GM19035 (cell line): ENCODE data around the gene TMEM30B.
"Not testable (repeated sequence)": the region's sequence is repeated elsewhere in the genome, so short reads cannot be mapped to it uniquely, and the experiment has no call there.

ENCODE experiments used
- ATAC-seq: cut with Tn5 transposase; IDR thresholded peaks from one replicate; pipeline ENCODE4 v1.9.1; 2021; ENCODE audit not compliant: unreplicated experiment

TMEM30B gene, protein sequence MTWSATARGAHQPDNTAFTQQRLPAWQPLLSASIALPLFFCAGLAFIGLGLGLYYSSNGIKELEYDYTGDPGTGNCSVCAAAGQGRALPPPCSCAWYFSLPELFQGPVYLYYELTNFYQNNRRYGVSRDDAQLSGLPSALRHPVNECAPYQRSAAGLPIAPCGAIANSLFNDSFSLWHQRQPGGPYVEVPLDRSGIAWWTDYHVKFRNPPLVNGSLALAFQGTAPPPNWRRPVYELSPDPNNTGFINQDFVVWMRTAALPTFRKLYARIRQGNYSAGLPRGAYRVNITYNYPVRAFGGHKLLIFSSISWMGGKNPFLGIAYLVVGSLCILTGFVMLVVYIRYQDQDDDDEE

GRCh38 chr14:61281186-61281947 lies at the start of gene TMEM30B:
Gene TMEM30B, minus strand, starts transcription at chr14:61281338. Its CDS starts 191 bp downstream, at chr14:61281147.
- ATAC-seq, result no peak

- no peak for ATAC-seq
Observed at GRCh38 chr14:61330511-61330910, 49.4 kb upstream of the TMEM30B start.

DNA sequence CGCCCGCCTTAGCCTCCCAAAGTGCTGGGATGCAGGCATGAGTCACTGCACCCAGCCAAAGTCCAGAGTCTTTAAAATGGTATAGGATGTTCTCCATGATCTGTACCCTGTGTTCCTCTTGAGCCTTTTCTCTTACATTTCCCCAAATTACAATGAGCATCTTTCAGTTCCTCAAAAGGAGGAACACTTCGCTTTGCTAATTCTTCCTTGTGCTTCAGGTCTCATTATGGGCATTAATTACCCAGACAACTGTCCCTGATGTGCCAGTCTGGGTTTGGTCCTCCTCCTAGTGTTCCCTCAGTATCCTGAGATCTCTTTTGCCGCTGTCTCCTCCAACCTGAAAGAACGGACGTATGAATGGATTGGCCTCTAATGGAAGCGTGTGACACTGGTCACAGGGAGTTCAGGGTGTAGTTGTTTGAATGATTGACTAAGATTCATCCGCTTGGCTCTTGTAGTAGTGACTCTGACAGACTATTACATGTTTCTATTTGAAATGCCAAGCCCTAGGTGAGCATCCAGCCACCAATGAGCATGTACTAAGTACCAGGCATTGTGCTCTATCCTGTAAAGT lies 48.4 kb upstream of the TMEM30B start:
- no peak for ATAC-seq

GRCh38 chr14:61328626-61329262 lies 47.6 kb upstream of the TMEM30B start:
- no peak for ATAC-seq

DNA sequence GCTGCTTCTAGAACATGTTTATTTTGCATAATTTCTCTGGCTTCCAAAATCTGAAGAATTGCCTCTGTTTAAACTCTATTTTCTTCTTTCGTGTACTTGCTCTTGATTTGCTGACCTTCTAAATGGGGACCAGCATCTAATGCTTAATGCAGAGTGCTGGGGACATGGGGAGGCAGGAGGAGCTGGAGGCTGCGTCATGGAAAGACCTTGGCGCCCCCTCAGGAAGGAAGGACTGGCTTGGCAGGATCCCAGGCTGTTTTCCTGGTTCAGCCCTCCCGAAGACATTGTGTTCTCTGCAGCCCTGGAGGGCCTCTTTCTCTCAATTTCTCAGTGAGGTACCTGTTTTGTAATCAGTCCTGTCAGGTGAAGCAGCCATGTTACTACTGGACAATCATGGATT lies 45.7 kb upstream of the TMEM30B start:
- no peak for ATAC-seq

GRCh38 chr14:61326146-61326545 lies 45.0 kb upstream of the TMEM30B start:
- ATAC-seq, result no peak

GRCh38 chr14:61325166-61325565 lies 44.0 kb upstream of the TMEM30B start:
- no peak for ATAC-seq

DNA sequence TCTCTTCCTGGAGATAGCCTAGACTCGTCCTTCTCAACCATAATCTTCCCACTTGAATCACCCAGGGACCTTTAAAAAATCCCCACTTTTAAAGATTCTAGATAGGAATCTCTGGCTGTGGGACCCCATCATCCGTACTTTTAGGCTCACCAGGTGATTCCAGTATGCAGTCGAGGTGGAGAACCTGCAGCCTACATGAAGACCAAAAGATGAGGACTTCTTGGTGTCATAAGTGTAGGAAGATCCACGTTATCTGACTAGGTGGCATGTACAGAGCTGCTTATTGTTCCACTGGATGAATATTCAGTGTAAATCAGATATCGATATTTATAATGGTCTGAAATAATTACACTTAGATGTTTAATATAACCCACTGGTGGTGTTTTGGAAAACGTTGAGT lies 42.8 kb upstream of the TMEM30B start:
- ATAC-seq, result no peak

DNA sequence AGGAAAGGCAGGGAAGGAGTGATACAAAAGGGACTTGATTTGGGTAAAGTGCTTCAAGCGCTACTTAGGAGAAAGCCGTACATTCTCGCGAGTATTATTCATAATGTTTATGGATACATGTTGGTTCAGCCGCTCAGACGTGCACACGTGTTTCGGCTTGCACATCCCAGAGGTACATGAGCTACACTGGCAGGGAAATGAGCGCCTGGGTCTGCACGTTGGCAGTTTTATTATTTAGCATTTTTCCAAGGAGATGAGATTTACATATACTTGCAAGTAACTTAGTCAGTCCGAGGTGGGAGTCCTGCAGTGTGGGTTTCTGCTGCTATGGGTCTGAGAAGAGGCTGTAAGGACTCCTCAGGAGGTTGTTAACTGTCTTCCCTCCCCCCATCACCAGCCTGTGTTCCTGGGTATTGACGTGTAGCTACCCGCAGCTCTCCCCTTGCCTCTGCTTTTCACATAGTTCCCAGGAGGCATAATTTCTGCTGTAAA lies 41.7 kb upstream of the TMEM30B start:
- no peak for ATAC-seq

GRCh38 chr14:61322011-61322798 lies 41.1 kb upstream of the TMEM30B start:
- ATAC-seq, result peak; percentile 23

GRCh38 chr14:61321385-61322010 lies 40.4 kb upstream of the TMEM30B start, which contains the start of gene PRKCH:
Gene PRKCH, plus strand, starts transcription at chr14:61321579. Its CDS starts 523 bp downstream, at chr14:61322102.
- ATAC-seq, result peak; percentile 63

DNA sequence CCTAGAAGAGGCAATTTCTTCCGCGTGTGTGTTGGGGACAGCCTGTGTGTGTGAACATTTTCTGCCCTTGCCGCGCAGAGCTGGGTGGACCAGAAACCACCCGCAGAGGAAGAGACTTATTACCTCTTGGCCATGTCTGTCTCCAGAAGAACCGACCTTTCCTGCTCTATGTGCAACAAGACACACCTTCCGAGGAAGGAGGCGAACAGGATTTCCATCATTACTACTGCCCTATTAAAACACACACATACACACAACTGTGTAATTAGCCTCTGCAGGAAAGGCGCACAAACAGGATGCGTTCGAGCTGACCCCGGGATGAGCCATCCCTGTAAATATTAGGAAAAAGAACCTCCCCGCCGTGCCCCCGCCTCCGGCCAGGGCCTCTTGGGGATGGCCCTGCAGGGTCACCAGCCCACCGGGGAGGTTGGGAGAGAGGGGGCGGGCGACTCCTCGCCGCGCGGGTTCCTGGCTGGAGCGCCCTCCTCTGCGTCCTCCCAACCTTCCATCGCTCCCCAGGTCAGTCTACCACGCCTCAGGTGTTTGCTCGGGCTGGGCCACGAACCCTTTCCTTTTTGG lies 39.8 kb upstream of the TMEM30B start:
- ATAC-seq, result peak; percentile 5

DNA sequence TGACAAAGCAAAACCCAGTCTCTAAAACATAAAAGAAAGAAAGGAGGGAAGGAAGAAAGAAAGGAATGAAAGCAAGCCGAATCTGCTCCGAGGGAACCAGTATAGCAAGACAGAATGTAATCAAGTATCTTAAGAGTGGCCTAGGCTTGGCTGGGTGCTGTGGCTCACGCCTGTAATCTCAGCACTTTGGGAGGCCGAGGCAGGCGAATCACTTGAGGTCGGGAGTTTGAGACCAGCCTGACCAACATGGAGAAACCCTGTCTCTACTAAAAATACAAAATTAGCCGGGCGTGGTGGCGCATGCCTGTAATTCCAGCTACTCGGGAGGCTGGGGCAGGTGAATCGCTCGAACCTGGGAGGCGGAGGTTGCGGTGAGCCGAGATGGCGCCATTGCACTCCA lies 39.0 kb upstream of the TMEM30B start:
- not testable (repeated sequence) for ATAC-seq

- no peak for ATAC-seq
Observed at GRCh38 chr14:61319706-61320105, 38.6 kb upstream of the TMEM30B start.

GRCh38 chr14:61319086-61319485 lies 37.9 kb upstream of the TMEM30B start:
- no peak for ATAC-seq

GRCh38 chr14:61315313-61315712 lies 34.2 kb upstream of the TMEM30B start:
- ATAC-seq, result no peak

- not testable (repeated sequence) for ATAC-seq
Observed at GRCh38 chr14:61308701-61309100, 27.6 kb upstream of the TMEM30B start.

GRCh38 chr14:61308198-61308597 lies 27.1 kb upstream of the TMEM30B start:
- ATAC-seq, result no peak

DNA sequence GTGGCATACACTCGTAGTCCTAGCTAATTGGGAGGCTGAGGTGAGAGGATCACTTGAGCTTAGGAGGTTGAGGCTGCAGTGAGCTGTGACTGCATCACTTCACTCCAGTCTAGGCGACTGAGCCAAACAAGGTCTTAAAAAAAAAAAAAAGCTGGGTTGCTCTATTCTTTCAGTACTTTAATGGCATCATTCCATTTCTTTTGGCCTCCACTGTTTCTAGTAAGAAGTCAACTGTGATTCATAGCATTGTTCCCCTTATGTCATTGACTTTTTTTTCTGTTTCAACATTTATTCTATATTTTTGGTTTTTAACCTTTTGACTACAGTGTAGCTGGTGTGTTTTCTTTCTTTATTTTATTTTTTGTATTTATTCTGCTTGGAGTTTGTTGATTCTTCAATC lies 23.6 kb upstream of the TMEM30B start:
- no peak for ATAC-seq

DNA sequence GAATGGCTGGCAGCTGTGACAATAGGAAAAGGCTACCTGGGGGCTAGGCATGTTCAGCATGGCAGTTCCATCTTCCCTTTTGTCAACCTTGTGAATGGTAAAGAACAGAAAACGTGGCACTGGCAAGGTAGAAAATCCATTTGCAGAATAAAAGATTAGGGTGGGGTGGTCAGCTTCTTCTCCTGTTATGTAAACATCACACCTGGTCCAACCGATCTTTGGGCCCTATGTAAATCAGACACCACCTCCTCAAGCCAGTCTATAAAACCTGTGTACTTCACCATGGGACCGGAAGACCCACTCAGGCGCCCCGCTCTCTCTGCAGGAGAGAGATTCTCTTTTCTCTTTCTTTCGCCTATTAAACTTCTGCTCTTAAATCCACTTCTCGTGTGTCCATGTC lies 19.6 kb upstream of the TMEM30B start:
- no peak for ATAC-seq
